ENCODE data around the gene GDPGP1. TPM values are rescaled to one million over a fixed set of nuclear protein-coding genes. Genes with fewer than 3 reads are reported as not detected.

Gene GDPGP1
- total RNA-seq, 4 donors from 2014 or later: 2.2 to 3.6 (median 2.9) TPM

DNA sequence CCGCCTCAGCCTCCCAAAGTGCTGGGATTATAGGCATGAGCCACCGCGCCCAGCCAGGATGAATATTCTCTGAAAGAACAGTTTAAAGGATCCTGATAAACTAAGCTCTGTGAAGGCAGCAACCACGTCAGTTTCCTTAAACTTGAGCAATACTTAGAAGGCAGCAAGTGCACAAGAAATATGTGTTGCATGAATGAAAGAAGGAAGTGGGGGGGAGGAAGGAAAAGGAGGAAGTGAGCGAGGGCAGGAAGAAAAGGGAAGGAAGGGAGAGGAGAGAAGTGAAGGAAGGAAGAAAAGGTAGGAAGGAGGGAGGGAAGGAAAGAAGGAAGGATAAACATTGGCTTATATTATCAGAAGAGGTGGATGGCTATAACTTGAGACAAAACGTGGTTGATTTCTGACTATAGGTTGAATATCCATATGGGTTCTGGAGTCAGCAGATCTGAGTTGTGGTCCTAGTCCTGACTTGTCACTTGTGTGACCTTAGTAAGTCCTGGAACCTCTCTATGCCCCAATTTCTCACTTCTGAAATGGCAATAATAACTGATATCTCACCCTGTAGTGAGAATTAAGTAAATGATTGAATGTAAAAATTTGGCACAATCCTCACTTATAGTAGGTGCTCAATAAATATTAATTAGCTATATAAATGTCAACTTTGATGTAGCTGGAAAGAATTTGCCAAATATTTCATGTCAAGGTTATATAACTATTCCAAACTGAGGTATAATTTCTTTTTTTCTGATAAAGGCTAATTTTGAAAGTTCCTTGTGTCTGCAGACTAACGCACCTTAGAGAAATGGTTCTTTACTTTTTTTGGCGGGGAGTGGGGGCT lies 44.9 kb upstream of the GDPGP1 start:
- DNase-seq (ENCODE audit: low spot score in 2 of 2): no peak
- H3K27me3 ChIP-seq: no peaks in the 10 kb centered on the region
- no peak overlapping the region for H3K4me3 ChIP-seq
- H3K4me1 ChIP-seq: peaks cover 88% of the 10 kb centered on the region
- TF ChIP-seq, protein P1, sequence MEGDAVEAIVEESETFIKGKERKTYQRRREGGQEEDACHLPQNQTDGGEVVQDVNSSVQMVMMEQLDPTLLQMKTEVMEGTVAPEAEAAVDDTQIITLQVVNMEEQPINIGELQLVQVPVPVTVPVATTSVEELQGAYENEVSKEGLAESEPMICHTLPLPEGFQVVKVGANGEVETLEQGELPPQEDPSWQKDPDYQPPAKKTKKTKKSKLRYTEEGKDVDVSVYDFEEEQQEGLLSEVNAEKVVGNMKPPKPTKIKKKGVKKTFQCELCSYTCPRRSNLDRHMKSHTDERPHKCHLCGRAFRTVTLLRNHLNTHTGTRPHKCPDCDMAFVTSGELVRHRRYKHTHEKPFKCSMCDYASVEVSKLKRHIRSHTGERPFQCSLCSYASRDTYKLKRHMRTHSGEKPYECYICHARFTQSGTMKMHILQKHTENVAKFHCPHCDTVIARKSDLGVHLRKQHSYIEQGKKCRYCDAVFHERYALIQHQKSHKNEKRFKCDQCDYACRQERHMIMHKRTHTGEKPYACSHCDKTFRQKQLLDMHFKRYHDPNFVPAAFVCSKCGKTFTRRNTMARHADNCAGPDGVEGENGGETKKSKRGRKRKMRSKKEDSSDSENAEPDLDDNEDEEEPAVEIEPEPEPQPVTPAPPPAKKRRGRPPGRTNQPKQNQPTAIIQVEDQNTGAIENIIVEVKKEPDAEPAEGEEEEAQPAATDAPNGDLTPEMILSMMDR (IDR thresholded peaks at IDR 0.05): no peak
- TF ChIP-seq EP300 (IDR thresholded peaks at IDR 0.05): no peak
- peak overlapping the region; percentile 84 for H3K27ac ChIP-seq
- 70% methylated on average over 8 of the region's 8 CpGs for WGBS
- no peaks in the 10 kb centered on the region for H3K9me3 ChIP-seq
- no peaks in the 10 kb centered on the region for H3K36me3 ChIP-seq

DNA sequence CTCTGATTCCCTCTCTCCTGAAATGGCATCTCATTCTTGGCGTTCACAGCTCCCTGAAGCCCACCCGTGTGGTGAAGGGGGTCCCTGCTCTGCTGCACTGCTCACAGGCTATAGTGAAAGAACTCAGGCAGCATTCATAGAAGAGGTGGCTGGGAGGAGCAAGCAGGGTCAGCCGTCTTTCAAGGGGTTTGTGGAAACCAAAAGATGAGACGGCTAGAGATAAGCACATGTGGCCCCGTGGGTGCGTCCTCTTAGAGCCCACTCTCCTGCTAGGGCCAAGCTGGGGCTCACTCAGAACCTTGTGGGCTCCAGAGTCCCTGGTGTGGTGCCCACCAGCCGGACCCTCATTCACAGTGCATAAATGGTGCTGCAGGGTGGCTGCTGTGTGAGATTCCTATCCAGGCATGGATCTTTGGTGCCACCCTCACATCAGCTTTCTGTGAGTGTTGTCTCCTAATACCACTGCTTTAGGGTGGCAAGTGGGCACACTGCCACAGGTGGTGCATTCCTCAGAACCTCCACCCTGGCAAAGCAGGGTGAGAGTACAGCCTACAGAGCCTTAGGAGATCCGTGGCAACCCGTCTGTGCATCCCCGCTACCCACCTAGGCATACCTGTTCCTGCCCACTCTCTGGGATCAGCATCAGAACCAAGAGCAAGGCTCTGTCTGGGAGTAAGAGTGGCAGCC lies 44.1 kb upstream of the GDPGP1 start:
- Histone ChIP-seq H3K4me3 (no peak overlapping the region), H3K27ac (peak overlapping the region; percentile 84), H3K36me3 (no peaks in the 10 kb centered on the region), H3K4me1 (peaks cover 87% of the 10 kb centered on the region), H3K27me3 (no peaks in the 10 kb centered on the region), H3K9me3 (no peaks in the 10 kb centered on the region)
- TF ChIP-seq POLR2AphosphoS5 (IDR thresholded peaks at IDR 0.05): no peak
- TF ChIP-seq POLR2A (IDR thresholded peaks at IDR 0.05): no peak
- no peak for TF ChIP-seq EP300 (IDR thresholded peaks at IDR 0.05)
- TF ChIP-seq, protein P1 (IDR thresholded peaks at IDR 0.05): no peak
- DNase-seq (ENCODE audit: low spot score in 2 of 2): no peak
- WGBS: 56% methylated on average over 9 of the region's 10 CpGs

DNA sequence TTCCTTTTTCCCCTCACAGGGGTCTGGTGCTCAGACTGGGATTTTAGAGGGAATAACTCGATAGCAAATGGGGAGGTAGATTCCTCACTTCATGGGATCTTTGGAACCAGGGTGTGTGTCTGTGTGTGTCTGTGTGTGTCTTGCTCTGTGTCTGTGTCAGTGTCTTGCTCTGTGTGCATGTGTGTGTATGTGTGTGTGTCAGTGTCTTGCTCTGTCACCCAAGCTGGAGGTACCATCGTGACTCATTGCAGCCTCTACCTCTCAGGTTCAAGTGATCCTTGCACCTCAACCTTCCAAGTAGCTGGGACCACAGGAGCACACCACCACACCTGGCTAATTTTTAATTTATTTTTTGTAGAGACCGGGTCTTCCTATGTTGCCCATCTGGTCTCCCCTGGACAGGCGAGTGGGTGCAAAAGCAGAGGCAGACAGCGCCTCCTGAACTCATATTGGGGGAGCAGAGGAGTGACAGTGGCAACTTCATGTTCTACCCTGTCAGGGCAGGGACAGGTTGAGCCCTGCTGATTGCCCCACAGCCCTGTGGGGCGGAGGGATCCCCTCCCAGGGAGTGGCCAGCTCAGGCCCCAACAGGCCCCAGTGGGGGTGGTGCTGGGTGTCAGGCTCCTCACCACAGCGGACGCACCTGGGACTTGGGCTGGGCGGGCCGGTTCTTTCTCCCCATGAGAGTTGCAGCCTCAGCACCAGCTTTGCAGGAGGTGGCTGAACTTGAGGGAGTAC lies 43.2 kb upstream of the GDPGP1 start:
- Histone ChIP-seq H3K36me3 (no peaks in the 10 kb centered on the region), H3K27me3 (no peaks in the 10 kb centered on the region), H3K9me3 (no peaks in the 10 kb centered on the region), H3K4me1 (peaks cover 80% of the 10 kb centered on the region), H3K27ac (peak overlapping the region; percentile 84), H3K4me3 (peak overlapping the region; percentile 2)
- 38% methylated on average over 5 of the region's 10 CpGs for WGBS
- peak in 1 of 2 donors; percentile 75 for DNase-seq (ENCODE audit: low spot score in 2 of 2)
- TF ChIP-seq EP300 (IDR thresholded peaks at IDR 0.05): no peak
- TF ChIP-seq POLR2AphosphoS5 (IDR thresholded peaks at IDR 0.05): peak in 1 of 3 donors; percentile 37
- TF ChIP-seq, protein P1 (IDR thresholded peaks at IDR 0.05): no peak
- TF ChIP-seq POLR2A (IDR thresholded peaks at IDR 0.05): no peak

DNA sequence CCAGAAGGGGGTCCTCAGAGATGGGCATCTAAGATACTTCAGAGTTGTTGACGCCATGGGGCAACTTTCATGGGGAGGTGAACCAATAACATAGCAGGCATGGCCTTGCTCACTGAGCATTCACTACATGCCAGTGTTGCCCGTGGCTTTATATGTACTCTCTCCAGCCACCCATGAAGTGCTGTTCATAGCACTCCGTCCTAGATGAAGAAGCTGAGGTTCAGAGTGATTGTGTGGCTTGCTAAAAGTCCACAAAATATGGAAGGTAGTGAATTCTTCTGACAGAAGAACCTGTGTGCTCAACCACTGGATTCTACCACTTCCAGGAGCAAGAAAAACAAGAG lies 42.7 kb upstream of the GDPGP1 start:
- Histone ChIP-seq H3K4me3 (peak overlapping the region; percentile 4), H3K9me3 (no peaks in the 10 kb centered on the region), H3K36me3 (no peaks in the 10 kb centered on the region), H3K27me3 (no peaks in the 10 kb centered on the region), H3K27ac (peak overlapping the region; percentile 84), H3K4me1 (peaks cover 74% of the 10 kb centered on the region)
- TF ChIP-seq EP300 (IDR thresholded peaks at IDR 0.05) (no peak), POLR2AphosphoS5 (IDR thresholded peaks at IDR 0.05) (no peak), POLR2A (IDR thresholded peaks at IDR 0.05) (no peak)
- TF ChIP-seq, protein P1 (IDR thresholded peaks at IDR 0.05): no peak
- 42% methylated on average over 2 of the region's 3 CpGs for whole genome bisulfite sequencing
- DNase-seq (ENCODE audit: low spot score in 2 of 2): no peak
